Measurements from ENCODE around the gene TPSD1.
"Not testable (repeated sequence)": the region's sequence is repeated elsewhere in the genome, so short reads cannot be mapped to it uniquely, and the experiment has no call there.

TPSD1 gene

GRCh38 chr16:1283996-1284616, 28.2 kb downstream of the TPSD1 start:
- no peak for DNase-seq

GRCh38 chr16:1285669-1286512, 30.0 kb downstream of the TPSD1 start:
- no peak for DNase-seq

GRCh38 chr16:1286513-1287094, 30.7 kb downstream of the TPSD1 start:
- no peak for DNase-seq

- DNase-seq, result no peak
Measured at GRCh38 chr16:1287982-1288670, 32.3 kb downstream of the TPSD1 start.

- DNase-seq, result no peak
Measured at GRCh38 chr16:1288813-1289476, 33.1 kb downstream of the TPSD1 start.

- DNase-seq, result no peak
Measured at GRCh38 chr16:1289477-1289866, 33.6 kb downstream of the TPSD1 start.

- no peak for DNase-seq
Measured at GRCh38 chr16:1290063-1290501, 34.2 kb downstream of the TPSD1 start.

- no peak for DNase-seq
Measured at GRCh38 chr16:1290860-1291575, 35.1 kb downstream of the TPSD1 start.

GRCh38 chr16:1291576-1291974, 35.7 kb downstream of the TPSD1 start:
- no peak for DNase-seq

GRCh38 chr16:1292208-1292607, 36.3 kb downstream of the TPSD1 start:
- not testable (repeated sequence) for DNase-seq

GRCh38 chr16:1292808-1293207, 36.9 kb downstream of the TPSD1 start:
- not testable (repeated sequence) for DNase-seq

GRCh38 chr16:1293921-1294656, 38.2 kb downstream of the TPSD1 start:
- DNase-seq, result no peak

- no peak for DNase-seq
Measured at GRCh38 chr16:1295465-1295864, 39.6 kb downstream of the TPSD1 start.

- not testable (repeated sequence) for DNase-seq
Measured at GRCh38 chr16:1296688-1297017, 40.8 kb downstream of the TPSD1 start.

- DNase-seq, result no peak
Measured at GRCh38 chr16:1297018-1297696, 41.3 kb downstream of the TPSD1 start.

- DNase-seq, result no peak
Measured at GRCh38 chr16:1298406-1298805, 42.5 kb downstream of the TPSD1 start.

- DNase-seq, result no peak
Measured at GRCh38 chr16:1299012-1299867, 43.4 kb downstream of the TPSD1 start.

GRCh38 chr16:1299868-1300203, 44.0 kb downstream of the TPSD1 start:
- no peak for DNase-seq

GRCh38 chr16:1300664-1301476, 45.0 kb downstream of the TPSD1 start:
- no peak for DNase-seq

Data from DMS 273 treated with DMSO at 0.1 percent for 48 hours (cell line).